Measurements from ENCODE around the gene CC2D2B. TPM values are rescaled to one million over a fixed set of nuclear protein-coding genes. Genes with fewer than 3 reads are reported as not detected.
"Not testable (repeated sequence)": the region's sequence is repeated elsewhere in the genome, so short reads cannot be mapped to it uniquely, and the experiment has no call there.

CC2D2B gene
- total and polyA plus RNA-seq, 4 donors = 0.05 to 0.59 (median 0.08) TPM

DNA sequence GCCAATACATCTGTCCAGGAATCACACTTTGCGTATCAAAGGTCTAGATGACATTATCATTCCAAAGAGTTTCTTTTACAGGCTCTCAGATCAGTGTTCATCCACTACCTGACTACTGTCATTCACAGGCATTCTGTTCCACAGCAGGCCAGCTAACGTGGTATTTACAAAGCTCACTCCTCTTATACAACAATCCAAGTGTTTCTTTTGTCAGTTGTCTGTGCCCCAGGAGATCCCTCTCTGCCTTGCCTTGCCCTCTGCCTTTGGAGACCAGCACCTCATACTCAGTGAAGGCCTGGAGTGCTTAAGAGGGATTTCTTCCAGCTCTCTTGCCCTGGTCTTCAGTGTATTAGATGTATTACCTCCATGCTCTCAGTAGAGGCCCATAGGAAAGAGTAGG, 34.6 kb upstream of the CC2D2B start:
- no peak overlapping the region for H3K4me3 ChIP-seq (ENCODE audit: low read depth in 1 of 3, low read length in 3 of 3)
- no peaks in the 10 kb centered on the region for H3K4me1 ChIP-seq (ENCODE audit: control insufficient read depth in 4 of 4, insufficient read depth in 4 of 4, low read length in 3 of 4)
- H3K9me3 ChIP-seq (ENCODE audit: control insufficient read depth in 4 of 4, low read length in 3 of 4) = no peaks in the 10 kb centered on the region
- H3K27ac ChIP-seq (ENCODE audit: low read depth in 1 of 2, low read length in 2 of 2) = no peak overlapping the region
- TF ChIP-seq FOXA1 (IDR thresholded peaks at IDR 0.05) (no peak), FOXA2 (IDR thresholded peaks at IDR 0.05) (no peak)
- H3K27me3 ChIP-seq (ENCODE audit: control insufficient read depth in 4 of 4, insufficient read depth in 4 of 4, low read length in 3 of 4) = no peaks in the 10 kb centered on the region
- no peak for DNase-seq (ENCODE audit: low spot score)
- no peak overlapping the region for H3K9ac ChIP-seq (ENCODE audit: low read depth in 1 of 2, low read length in 2 of 2)
- H3K36me3 ChIP-seq (ENCODE audit: control insufficient read depth in 4 of 4, insufficient read depth in 3 of 4, low read depth in 1 of 4, low read length in 3 of 4) = peaks cover 0 to 6% (median under 1%) of the 10 kb centered on the region in 4 donors
- 98% methylated on average over 2 of the region's 2 CpGs for WGBS

DNA sequence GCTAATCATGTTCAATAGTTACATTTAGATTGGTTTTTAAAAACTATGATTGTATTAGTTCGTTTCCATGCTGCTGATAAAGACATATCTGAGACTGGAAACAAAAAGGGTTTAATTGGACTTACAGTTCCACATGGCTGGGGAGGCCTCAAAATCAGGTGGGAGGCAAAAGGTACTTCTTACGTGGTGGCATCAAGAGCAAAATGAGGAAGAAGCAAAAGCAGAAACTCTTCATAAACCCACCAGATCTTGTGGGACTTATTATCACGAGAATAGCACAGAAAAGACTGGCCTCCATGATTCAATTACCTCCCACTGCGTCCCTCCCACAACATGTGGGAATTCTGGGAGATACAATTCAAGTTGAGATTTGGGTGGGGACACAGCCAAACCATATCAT, 34.1 kb upstream of the CC2D2B start:
- H3K27me3 ChIP-seq (ENCODE audit: control insufficient read depth in 4 of 4, insufficient read depth in 4 of 4, low read length in 3 of 4) = no peaks in the 10 kb centered on the region
- no peak overlapping the region for H3K9ac ChIP-seq (ENCODE audit: low read depth in 1 of 2, low read length in 2 of 2)
- peaks cover 0 to 6% (median 0%) of the 10 kb centered on the region in 4 donors for H3K36me3 ChIP-seq (ENCODE audit: control insufficient read depth in 4 of 4, insufficient read depth in 3 of 4, low read depth in 1 of 4, low read length in 3 of 4)
- no peaks in the 10 kb centered on the region for H3K4me1 ChIP-seq (ENCODE audit: control insufficient read depth in 4 of 4, insufficient read depth in 4 of 4, low read length in 3 of 4)
- no peaks in the 10 kb centered on the region for H3K9me3 ChIP-seq (ENCODE audit: control insufficient read depth in 4 of 4, low read length in 3 of 4)
- no peak for DNase-seq (ENCODE audit: low spot score)
- WGBS = 95% methylated on average over 4 of the region's 4 CpGs
- H3K4me3 ChIP-seq (ENCODE audit: low read depth in 1 of 3, low read length in 3 of 3) = no peak overlapping the region
- TF ChIP-seq TAF1 (conservative IDR thresholded peaks at IDR 0.05) = no peak
- TF ChIP-seq RXRA (IDR thresholded peaks at IDR 0.05) = no peak
- TF ChIP-seq, protein P1, sequence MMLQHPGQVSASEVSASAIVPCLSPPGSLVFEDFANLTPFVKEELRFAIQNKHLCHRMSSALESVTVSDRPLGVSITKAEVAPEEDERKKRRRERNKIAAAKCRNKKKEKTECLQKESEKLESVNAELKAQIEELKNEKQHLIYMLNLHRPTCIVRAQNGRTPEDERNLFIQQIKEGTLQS (IDR thresholded peaks at IDR 0.05) = no peak
- no peak for TF ChIP-seq JUND (IDR thresholded peaks at IDR 0.05)
- TF ChIP-seq, protein P2, sequence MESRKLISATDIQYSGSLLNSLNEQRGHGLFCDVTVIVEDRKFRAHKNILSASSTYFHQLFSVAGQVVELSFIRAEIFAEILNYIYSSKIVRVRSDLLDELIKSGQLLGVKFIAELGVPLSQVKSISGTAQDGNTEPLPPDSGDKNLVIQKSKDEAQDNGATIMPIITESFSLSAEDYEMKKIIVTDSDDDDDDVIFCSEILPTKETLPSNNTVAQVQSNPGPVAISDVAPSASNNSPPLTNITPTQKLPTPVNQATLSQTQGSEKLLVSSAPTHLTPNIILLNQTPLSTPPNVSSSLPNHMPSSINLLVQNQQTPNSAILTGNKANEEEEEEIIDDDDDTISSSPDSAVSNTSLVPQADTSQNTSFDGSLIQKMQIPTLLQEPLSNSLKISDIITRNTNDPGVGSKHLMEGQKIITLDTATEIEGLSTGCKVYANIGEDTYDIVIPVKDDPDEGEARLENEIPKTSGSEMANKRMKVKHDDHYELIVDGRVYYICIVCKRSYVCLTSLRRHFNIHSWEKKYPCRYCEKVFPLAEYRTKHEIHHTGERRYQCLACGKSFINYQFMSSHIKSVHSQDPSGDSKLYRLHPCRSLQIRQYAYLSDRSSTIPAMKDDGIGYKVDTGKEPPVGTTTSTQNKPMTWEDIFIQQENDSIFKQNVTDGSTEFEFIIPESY (IDR thresholded peaks at IDR 0.05) = no peak
- no peak for TF ChIP-seq RAD21 (IDR thresholded peaks at IDR 0.05)
- no peak for TF ChIP-seq GABPA (IDR thresholded peaks at IDR 0.05 in 1 of 2, conservative IDR thresholded peaks at IDR 0.05 in 1 of 2)
- no peak for TF ChIP-seq FOXA2 (IDR thresholded peaks at IDR 0.05)
- no peak for TF ChIP-seq SP1 (IDR thresholded peaks at IDR 0.05)
- TF ChIP-seq EGR1 (IDR thresholded peaks at IDR 0.05; ENCODE audit: low read depth in 2 of 2) = no peak
- TF ChIP-seq, protein P3, sequence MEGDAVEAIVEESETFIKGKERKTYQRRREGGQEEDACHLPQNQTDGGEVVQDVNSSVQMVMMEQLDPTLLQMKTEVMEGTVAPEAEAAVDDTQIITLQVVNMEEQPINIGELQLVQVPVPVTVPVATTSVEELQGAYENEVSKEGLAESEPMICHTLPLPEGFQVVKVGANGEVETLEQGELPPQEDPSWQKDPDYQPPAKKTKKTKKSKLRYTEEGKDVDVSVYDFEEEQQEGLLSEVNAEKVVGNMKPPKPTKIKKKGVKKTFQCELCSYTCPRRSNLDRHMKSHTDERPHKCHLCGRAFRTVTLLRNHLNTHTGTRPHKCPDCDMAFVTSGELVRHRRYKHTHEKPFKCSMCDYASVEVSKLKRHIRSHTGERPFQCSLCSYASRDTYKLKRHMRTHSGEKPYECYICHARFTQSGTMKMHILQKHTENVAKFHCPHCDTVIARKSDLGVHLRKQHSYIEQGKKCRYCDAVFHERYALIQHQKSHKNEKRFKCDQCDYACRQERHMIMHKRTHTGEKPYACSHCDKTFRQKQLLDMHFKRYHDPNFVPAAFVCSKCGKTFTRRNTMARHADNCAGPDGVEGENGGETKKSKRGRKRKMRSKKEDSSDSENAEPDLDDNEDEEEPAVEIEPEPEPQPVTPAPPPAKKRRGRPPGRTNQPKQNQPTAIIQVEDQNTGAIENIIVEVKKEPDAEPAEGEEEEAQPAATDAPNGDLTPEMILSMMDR (IDR thresholded peaks at IDR 0.05; ENCODE audit: low read depth, low read length, missing input control) = no peak
- H3K27ac ChIP-seq (ENCODE audit: low read depth in 1 of 2, low read length in 2 of 2) = no peak overlapping the region

DNA sequence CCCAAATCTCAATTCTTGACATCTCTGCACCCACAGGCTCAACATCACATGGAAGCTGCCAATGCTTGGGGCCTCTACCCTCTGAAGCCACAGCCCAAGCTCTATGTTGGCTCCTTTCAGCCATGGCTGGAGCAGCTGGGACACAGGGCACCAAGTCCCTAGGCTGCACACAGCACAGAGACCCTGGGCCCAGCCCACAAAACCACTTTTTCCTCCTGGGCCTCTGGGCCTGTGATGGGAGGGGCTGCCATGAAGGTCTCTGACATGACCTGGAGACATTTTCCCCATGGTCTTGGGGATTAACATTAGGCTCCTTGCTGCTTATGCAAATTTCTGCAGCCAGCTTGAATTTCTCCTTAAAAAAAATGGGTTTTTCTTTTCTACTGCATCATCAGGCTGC, 33.0 kb upstream of the CC2D2B start:
- H3K9me3 ChIP-seq (ENCODE audit: control insufficient read depth in 4 of 4, low read length in 3 of 4); H3K27ac ChIP-seq (ENCODE audit: low read depth in 1 of 2, low read length in 2 of 2); H3K27me3 ChIP-seq (ENCODE audit: control insufficient read depth in 4 of 4, insufficient read depth in 4 of 4, low read length in 3 of 4); H3K9ac ChIP-seq (ENCODE audit: low read depth in 1 of 2, low read length in 2 of 2); H3K4me3 ChIP-seq (ENCODE audit: low read depth in 1 of 3, low read length in 3 of 3); H3K4me1 ChIP-seq (ENCODE audit: control insufficient read depth in 4 of 4, insufficient read depth in 4 of 4, low read length in 3 of 4); H3K36me3 ChIP-seq (ENCODE audit: control insufficient read depth in 4 of 4, insufficient read depth in 3 of 4, low read depth in 1 of 4, low read length in 3 of 4); DNase-seq (ENCODE audit: low spot score): not testable (repeated sequence)
